SIG-M5 treated with dmso at 0.1 percent for 504 hours (cell line): ENCODE data around the gene SH3RF3.
"Not testable (repeated sequence)": the region's sequence is repeated elsewhere in the genome, so short reads cannot be mapped to it uniquely, and the experiment has no call there.

ENCODE experiments used
- DNase-seq: peaks from one replicate; lab custom pipeline; 2025; ENCODE audit not compliant: unreplicated experiment; lab: John Stamatoyannopoulos, UW

SH3RF3 gene

DNA sequence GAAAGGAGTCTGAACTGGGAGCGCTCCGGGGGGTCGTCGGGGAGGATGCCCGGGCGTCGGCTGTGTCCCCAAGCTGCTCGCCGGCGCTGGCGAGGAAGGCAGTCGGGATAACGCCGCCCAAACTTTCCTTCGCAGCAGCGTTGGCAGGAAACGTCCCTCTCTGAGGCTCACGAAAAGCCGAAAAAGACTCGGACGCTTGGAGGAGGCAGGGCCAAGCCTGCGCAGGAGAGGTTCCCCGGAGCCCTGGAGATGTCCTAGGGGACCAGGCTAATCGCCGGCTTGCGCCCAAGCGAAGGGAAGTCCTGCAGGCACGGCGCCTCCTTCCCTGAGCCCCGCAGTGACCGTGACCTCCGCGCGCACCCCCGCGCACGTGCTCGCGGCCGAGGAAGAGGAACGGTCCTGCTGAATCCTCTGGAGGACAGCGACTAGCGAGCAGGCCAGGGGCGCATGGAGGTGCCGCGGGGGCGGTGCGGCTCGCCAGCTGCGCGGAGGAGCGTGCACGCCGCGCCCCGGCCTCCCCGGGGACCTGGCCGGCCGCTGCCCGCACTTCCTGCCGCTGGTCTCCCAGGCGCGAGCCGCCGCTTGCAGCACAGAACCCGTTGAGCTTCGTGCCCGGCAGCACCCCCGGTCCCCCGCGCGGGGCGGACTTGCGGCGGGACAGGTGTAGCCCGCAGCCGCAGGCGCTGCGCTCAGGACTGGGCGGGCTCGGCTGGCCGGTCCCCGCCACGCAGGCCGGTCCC lies at the start of gene SH3RF3:
SH3RF3 (plus strand) TSS at position 590 of the 740 bp plus-strand sequence.
- DNase-seq: no peak

GRCh38 chr2:109079590-109079989 lies 49.4 kb upstream of the SH3RF3 start:
- DNase-seq: no peak

GRCh38 chr2:109080109-109080508 lies 48.9 kb upstream of the SH3RF3 start:
- DNase-seq: no peak

- DNase-seq: no peak
Observed at GRCh38 chr2:109080757-109081156, 48.2 kb upstream of the SH3RF3 start.

GRCh38 chr2:109081374-109081773 lies 47.6 kb upstream of the SH3RF3 start:
- no peak for DNase-seq

- no peak for DNase-seq
Observed at GRCh38 chr2:109083771-109084170, 45.2 kb upstream of the SH3RF3 start.

- no peak for DNase-seq
Observed at GRCh38 chr2:109084341-109084740, 44.7 kb upstream of the SH3RF3 start.

DNA sequence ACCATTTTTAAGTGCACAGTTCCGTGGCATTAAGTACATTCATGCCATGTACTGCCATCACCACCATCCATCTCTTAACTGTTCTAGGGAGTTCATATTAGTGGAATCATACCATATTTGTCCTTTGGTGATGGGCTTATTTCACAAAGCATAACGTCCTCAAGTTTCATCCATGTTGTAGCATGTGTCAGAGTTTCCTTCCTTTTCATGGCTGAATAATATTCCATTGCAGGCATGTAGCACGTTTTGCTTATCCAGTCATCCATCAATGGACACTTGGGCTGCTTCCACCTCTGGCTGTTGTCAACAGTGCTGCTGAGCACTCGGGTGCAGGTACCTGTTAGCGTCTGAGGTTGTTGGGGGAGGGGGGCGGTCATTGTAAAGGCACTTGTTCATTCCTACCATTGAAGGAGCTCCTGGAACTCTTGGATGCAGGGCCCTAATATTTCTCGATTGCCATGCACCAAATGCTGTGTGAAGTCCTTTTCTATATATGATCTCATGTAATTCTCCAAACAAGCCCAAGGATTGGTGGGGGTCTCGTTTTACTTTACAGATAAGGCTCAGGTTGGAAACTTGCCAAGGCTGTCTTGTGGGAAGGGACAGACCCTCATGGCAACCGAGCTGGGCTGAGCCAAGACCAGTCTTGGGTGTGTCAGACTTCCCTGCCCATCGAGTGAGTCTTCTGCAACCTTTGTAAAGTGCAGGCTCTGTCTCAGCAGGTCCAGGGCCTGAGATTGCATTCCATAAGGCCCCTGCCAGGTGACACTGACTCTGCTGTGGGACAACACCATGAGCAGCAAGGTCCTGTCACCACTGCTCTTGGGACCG lies 42.9 kb upstream of the SH3RF3 start:
- DNase-seq: no peak

DNA sequence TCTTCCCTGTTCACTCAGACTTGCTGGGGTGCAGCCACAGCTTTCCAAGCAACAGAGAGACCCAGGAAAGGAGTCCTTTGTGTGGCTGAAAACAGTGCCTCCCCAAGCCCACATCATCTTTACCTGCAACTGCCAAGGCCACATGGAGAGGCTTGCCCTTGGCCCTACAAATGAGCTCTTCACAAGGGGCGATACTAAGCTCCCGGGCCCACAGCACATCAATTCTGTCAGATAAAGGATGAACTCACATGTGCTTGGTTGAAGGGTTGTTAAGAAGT lies 42.3 kb upstream of the SH3RF3 start:
- no peak for DNase-seq

DNA sequence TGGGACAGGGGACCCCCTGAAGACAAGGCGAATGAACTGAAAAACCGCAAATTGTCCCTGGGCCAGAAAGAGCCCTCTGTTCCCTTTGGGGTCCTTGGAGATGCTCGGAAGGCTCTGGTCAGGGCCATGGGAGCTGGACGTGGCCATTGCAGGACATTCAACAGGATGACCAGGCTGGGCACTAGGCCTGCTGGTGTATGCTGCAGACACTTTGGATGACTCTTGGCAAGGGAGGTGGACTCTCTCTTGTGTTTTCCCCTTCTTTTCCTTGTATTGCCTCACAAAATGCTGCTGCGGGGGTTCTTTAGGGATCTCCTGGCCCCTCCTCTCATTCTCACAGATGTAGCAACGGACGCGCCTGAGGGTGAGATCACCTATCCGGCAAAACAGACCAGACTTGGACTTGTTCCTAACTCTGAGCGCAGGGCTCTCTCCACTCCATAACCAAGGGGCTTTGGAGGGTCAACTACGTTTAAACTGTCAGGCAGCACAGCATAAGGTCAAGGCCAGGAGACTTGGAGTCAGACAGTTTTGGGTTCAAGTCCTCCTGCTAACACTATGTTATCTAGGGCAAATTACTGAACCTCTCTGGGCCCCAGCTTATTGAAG lies 41.8 kb upstream of the SH3RF3 start:
- no peak for DNase-seq

GRCh38 chr2:109089602-109090300 lies 39.3 kb upstream of the SH3RF3 start:
- no peak for DNase-seq

GRCh38 chr2:109091526-109091925 lies 37.5 kb upstream of the SH3RF3 start:
- no peak for DNase-seq

DNA sequence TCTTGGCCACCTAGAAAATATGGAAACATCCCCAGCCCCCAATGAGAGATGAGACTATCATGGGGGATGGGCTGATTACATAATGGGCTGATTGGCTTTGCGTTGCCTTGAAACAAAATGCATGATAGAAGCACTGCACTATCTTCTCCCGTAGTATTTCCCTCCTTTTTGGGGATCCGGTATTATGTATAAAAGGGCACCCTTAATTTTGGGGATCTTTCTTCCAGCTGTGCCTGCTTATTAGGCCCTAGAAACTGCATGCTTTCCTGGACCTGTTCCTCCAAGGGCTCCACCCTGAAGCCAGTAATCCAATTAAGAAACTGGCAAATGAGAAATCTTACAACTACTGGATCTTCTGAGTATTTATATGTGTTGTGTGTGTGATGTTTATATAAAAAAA lies 34.9 kb upstream of the SH3RF3 start:
- DNase-seq: no peak

DNA sequence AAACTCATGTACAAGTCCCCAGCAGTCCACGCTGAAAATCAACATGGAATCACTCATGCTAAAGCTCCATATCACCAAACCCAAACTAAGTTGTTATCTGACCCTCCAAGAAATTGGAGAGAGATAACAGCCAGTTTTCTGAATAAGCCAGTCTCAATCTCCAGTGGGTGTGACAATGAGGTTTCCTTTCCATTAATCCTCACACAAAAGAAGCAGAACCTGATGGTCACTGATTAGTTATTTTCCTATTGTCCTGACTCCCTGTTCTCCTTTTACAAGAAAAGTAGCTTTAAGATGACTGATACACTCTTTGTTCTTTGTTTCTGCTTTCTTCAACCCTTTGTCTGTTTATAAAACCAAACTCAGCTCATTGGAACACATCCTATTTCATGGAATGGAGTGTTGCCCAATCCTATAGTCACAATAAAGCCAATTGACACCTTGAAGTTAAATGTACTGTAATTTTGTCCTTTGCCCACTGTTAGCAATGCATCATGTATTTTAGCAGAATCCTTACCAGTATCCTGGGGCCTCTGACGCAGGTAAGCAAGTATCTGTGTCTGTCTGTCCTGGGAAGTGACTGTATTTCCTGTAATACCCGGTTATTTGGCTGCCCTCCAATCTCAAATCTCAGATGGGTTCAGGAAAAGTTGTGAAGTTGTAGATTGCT lies 30.6 kb upstream of the SH3RF3 start:
- DNase-seq: no peak

DNA sequence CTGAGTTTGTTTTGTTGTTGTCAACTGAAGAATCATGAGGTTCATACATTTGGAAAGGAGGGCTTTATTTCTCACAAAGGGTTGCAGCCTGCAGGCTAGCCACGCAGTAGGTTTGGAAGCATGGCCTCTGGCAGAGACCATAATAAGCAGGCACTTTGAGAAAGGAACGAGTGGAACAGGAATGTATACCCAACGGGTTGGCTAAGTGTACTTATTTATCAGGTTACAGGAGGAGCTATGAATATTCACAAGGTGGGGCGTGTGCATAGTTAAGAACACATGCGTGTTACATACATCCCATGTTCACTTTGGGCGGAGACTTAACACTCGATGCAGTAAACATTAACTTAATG lies 30.1 kb upstream of the SH3RF3 start:
- no peak for DNase-seq

- no peak for DNase-seq
Observed at GRCh38 chr2:109102588-109103233, 26.3 kb upstream of the SH3RF3 start.

DNA sequence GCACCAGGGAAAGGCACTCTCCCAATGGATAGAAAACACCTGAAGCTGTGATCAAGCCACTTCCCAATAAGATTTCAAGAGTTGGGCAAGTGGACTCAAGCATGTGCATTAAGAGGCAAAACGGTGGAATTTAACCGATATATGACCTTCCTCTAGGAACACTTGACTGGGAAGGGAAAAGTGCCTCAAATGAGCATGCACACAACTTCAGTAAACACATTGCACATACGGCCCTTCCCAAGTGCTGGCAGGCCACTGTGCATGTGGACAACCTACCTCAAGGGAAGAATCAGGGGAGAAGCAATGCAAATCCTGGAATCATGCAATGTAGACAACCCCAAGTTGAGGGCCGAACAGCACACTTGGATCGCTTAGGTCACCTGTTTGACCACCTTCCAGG lies 23.9 kb upstream of the SH3RF3 start:
- no peak for DNase-seq

GRCh38 chr2:109108740-109109139 lies 20.3 kb upstream of the SH3RF3 start:
- DNase-seq: no peak

GRCh38 chr2:109109342-109109741 lies 19.7 kb upstream of the SH3RF3 start:
- DNase-seq: no peak

GRCh38 chr2:109110170-109110569 lies 18.8 kb upstream of the SH3RF3 start:
- DNase-seq: no peak

DNA sequence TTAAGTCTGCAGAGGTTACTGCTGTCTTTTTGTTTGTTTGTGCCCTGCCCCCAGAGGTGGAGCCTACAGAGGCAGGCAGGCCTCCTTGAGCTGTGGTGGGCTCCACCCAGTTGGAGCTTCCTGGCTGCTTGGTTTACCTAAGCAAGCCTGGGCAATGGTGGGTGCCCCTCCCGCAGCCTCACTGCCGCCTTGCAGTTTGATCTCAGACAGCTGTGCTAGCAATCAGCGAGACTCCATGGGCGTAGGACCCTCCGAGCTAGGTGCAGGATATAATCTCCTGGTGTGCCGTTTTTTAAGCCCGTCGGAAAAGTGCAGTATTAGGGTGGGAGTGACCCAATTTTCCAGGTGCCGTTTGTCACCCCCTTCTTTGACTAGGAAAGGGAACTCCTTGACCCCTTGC lies 11.8 kb upstream of the SH3RF3 start:
- not testable (repeated sequence) for DNase-seq
